HepG2 (cell line): ENCODE measurements around the gene GJA5. TPM values are rescaled to one million over a fixed set of nuclear protein-coding genes. Genes with fewer than 3 reads are reported as not detected.

Experiments used
- ATF6 ChIP-seq: sonication (generic); formaldehyde crosslinking; conservative IDR thresholded peaks from 2 replicates; pipeline ENCODE4 v1.4.0; 2020; ENCODE audit warnings: missing genetic modification reagents
- BRCA1 ChIP-seq: sonication (generic); formaldehyde crosslinking; IDR thresholded peaks from 2 replicates; pipeline ENCODE4 v1.4.0; 2020; ENCODE audit warnings: missing genetic modification reagents
- EEA1 ChIP-seq: sonication (generic); formaldehyde crosslinking; IDR thresholded peaks from 2 replicates; pipeline ENCODE4 v1.5.1; 2020; ENCODE audit warnings: mild to moderate bottlenecking, missing genetic modification reagents, borderline replicate concordance
- EP300 ChIP-seq, 3 experiments: sonication (generic) in 1 of 3; formaldehyde crosslinking in 1 of 3; IDR thresholded peaks; 2 replicates each; pipeline versions ENCODE4 v1.5.1 to v1.6.1; 2011 to 2020; ENCODE audit warnings: low read depth in 2 of 3, low read length in 2 of 3, borderline replicate concordance in 1 of 3, improper control_type of control experiment in 1 of 3, mild to moderate bottlenecking in 1 of 3, missing genetic modification reagents in 1 of 3, moderate library complexity in 1 of 3
- GTF3A ChIP-seq: sonication (generic); formaldehyde crosslinking; conservative IDR thresholded peaks from 2 replicates; pipeline ENCODE4 v1.4.0; 2020; ENCODE audit warnings: mild to moderate bottlenecking, missing genetic modification reagents
- HHEX ChIP-seq: IDR thresholded peaks from 2 replicates; pipeline ENCODE4 v1.6.1; 2016; ENCODE audit warnings: control low read depth
- KDM2A ChIP-seq: sonication (generic); formaldehyde crosslinking; IDR thresholded peaks from 2 replicates; pipeline ENCODE4 v1.4.0; 2020; ENCODE audit warnings: low read depth, missing genetic modification reagents, borderline replicate concordance
- REST ChIP-seq, 2 experiments: IDR thresholded peaks; 2 replicates each; pipeline ENCODE4 v1.6.1; 2011 to 2012; ENCODE audit warnings: low read length in 2 of 2, borderline replicate concordance in 1 of 2, low read depth in 1 of 2, mild to moderate bottlenecking in 1 of 2, moderate library complexity in 1 of 2
- SIX4 ChIP-seq: sonication (generic); formaldehyde crosslinking; IDR thresholded peaks from 2 replicates; pipeline ENCODE4 v1.4.0; 2020; ENCODE audit warnings: missing genetic modification reagents
- TARDBP ChIP-seq: sonication (generic); formaldehyde crosslinking; IDR thresholded peaks from 2 replicates; pipeline ENCODE4 v1.8.0; 2022; ENCODE audit warnings: mild to moderate bottlenecking, missing genetic modification reagents
- TMF1 ChIP-seq: sonication (generic); formaldehyde crosslinking; IDR thresholded peaks from 2 replicates; pipeline ENCODE4 v1.8.1; 2022; ENCODE audit warnings: low read depth, missing genetic modification reagents
- ZBTB7A ChIP-seq: sonication (generic); formaldehyde crosslinking; IDR thresholded peaks from 2 replicates; pipeline ENCODE4 v1.8.0; 2022; ENCODE audit warnings: mild to moderate bottlenecking, missing genetic modification reagents
- ZFP36 ChIP-seq: fragments of 150-350 bp; IDR thresholded peaks from 2 replicates; pipeline ENCODE4 v1.6.1; 2018; ENCODE audit warnings: borderline replicate concordance, low read length, low read depth; ENCODE audit not compliant: partially characterized antibody
- ZFP41 ChIP-seq: sonication (generic); formaldehyde crosslinking; IDR thresholded peaks from 2 replicates; pipeline ENCODE4 v1.4.0; 2020; ENCODE audit warnings: mild to moderate bottlenecking, missing genetic modification reagents, borderline replicate concordance
- ZNF205 ChIP-seq: IDR thresholded peaks from 2 replicates; pipeline ENCODE4 v1.6.1; 2018; ENCODE audit warnings: missing biosample characterization, missing genetic modification reagents
- ZNF609 ChIP-seq: sonication (generic); formaldehyde crosslinking; IDR thresholded peaks from 2 replicates; pipeline ENCODE4 v1.4.0; 2020; ENCODE audit warnings: mild to moderate bottlenecking, missing genetic modification reagents, borderline replicate concordance
- ZNF746 ChIP-seq: sonication (generic); formaldehyde crosslinking; IDR thresholded peaks from 2 replicates; pipeline ENCODE4 v1.8.0; 2022; ENCODE audit warnings: mild to moderate bottlenecking, missing genetic modification reagents
- ZNF75D ChIP-seq: sonication (generic); formaldehyde crosslinking; IDR thresholded peaks from 2 replicates; pipeline ENCODE4 v1.8.1; 2023; ENCODE audit warnings: missing genetic modification reagents, mild to moderate bottlenecking, borderline replicate concordance
- ZNF777 ChIP-seq: sonication (generic); formaldehyde crosslinking; IDR thresholded peaks from 2 replicates; pipeline ENCODE4 v1.4.0; 2020; ENCODE audit warnings: missing genetic modification reagents
- polyA plus RNA-seq, 8 experiments: library from polyadenylated mRNA; depleted of rRNA in 3 of 8; stranded (reverse) in 7 of 8; unstranded in 1 of 8; fragments of >200 nt; fragmentation: Illumina TruSeq in 4 of 8; extraction: Trizol in 4 of 8; gene quantifications; 2 replicates each; pipeline versions ENCODE4 v1.2.1 to v1.2.3, GENCODE V29; 2011 to 2016; ENCODE audit warnings: low read depth in 4 of 8, missing spikeins in 1 of 8, mixed read lengths in 1 of 8; ENCODE audit not compliant: insufficient read depth in 1 of 8
- total RNA-seq, 5 experiments: library from RNA; depleted of rRNA; stranded (reverse); fragments of >200 nt; fragmentation: Illumina TruSeq; extraction: Trizol; gene quantifications; 2 replicates each; pipeline ENCODE4 v1.2.3, GENCODE V29; 2016; ENCODE audit warnings: low read depth in 1 of 5

GJA5 gene
- total and polyA plus RNA-seq, 2 of the 13 experiments (the other 11 are each of a cell fraction or from before 2014, with no cell fraction given), result not detected

GRCh38 chr1:147808025-147808424 lies 47.6 kb upstream of the GJA5 start (continued):
- TF ChIP-seq ZNF609 (CRISPR knock-in tag) (peak; percentile 87), ZFP36 (no peak), TARDBP (peak; percentile 78; the same call in 1 of the 2 replicates), ZNF746 (CRISPR knock-in tag) (peak; percentile 44; the same call in 1 of the 2 replicates), KDM2A (CRISPR knock-in tag) (no peak), GTF3A (CRISPR knock-in tag) (no peak), TMF1 (CRISPR knock-in tag) (no peak), BRCA1 (CRISPR knock-in tag) (no peak), ZNF75D (CRISPR knock-in tag) (no peak), ZBTB7A (no peak), HHEX (CRISPR knock-in tag) (peak; percentile 88), ZNF777 (CRISPR knock-in tag) (no peak), ATF6 (CRISPR knock-in tag) (no peak), ZNF205 (CRISPR knock-in tag) (peak; percentile 48; the same call in 1 of the 2 replicates), ZFP41 (CRISPR knock-in tag) (no peak), REST (IDR thresholded peaks at IDR 0.05; ENCODE audit: borderline replicate concordance in 1 of 2, low read depth in 1 of 2, low read length in 2 of 2) (peak in 1 of 2 experiments; percentile 43; a peak in 1 of 4 replicates), SIX4 (CRISPR knock-in tag) (peak; percentile 40; the same call in 1 of the 2 replicates), EP300 (IDR thresholded peaks at IDR 0.05; ENCODE audit: low read depth in 2 of 2, low read length in 2 of 2) (peak; percentile 85 to 93), EP300 (CRISPR knock-in tag; IDR thresholded peaks at IDR 0.05; ENCODE audit: borderline replicate concordance) (0 out of 2 replicates have a peak, but pooled peaks have one; percentile 47), EEA1 (CRISPR knock-in tag) (no peak)
